Activated T-cell treated with anti-CD3 and anti-CD28 coated beads, Interleukin-2, amount 50 U/mL, for 24 hours (primary cell): ENCODE measurements around the gene NSD2.

Experiments used
- DNase-seq: peaks from one replicate; pipeline ENCODE4 v3.0.0-alpha.2; 2020
- H3K27ac Mint-ChIP-seq: 2 replicates; pipeline ENCODE4 v1.8.0; 2020; ENCODE audit warnings: mild to moderate bottlenecking, mixed read lengths
- H3K27me3 Mint-ChIP-seq: 2 replicates; pipeline ENCODE4 v1.8.0; 2020; ENCODE audit warnings: mixed read lengths
- H3K36me3 Mint-ChIP-seq: 2 replicates; pipeline ENCODE4 v1.8.0; 2020; ENCODE audit warnings: low read depth, mixed read lengths
- H3K4me1 Mint-ChIP-seq: 2 replicates; pipeline ENCODE4 v1.8.0; 2020; ENCODE audit warnings: low read depth, mixed read lengths
- H3K4me3 Mint-ChIP-seq: 2 replicates; pipeline ENCODE4 v1.8.0; 2020; ENCODE audit warnings: mild to moderate bottlenecking, moderate library complexity, mixed read lengths
- H3K9me3 Mint-ChIP-seq: 2 replicates; pipeline ENCODE4 v1.8.0; 2020; ENCODE audit warnings: mixed read lengths

NSD2 gene

GRCh38 chr4:1851575-1852410 lies 19.4 kb upstream of the NSD2 start:
- no peak for DNase-seq
- peak overlapping the region; percentile 59 for H3K27ac Mint-ChIP-seq
- peaks cover 40% of the 10 kb centered on the region for H3K4me1 Mint-ChIP-seq
- H3K9me3 Mint-ChIP-seq = no peaks in the 10 kb centered on the region
- H3K27me3 Mint-ChIP-seq = no peaks in the 10 kb centered on the region
- H3K36me3 Mint-ChIP-seq = peaks cover 50% of the 10 kb centered on the region
- H3K4me3 Mint-ChIP-seq = no peak overlapping the region

- H3K36me3 Mint-ChIP-seq = peaks cover 48% of the 10 kb centered on the region
- H3K4me1 Mint-ChIP-seq = peaks cover 50% of the 10 kb centered on the region
- no peaks in the 10 kb centered on the region for H3K9me3 Mint-ChIP-seq
- no peaks in the 10 kb centered on the region for H3K27me3 Mint-ChIP-seq
- DNase-seq = no peak
- H3K4me3 Mint-ChIP-seq = peak overlapping the region; percentile 84
- H3K27ac Mint-ChIP-seq = peak overlapping the region; percentile 14
Observed at GRCh38 chr4:1852904-1853623, 18.1 kb upstream of the NSD2 start.

GRCh38 chr4:1854752-1855151 lies 16.4 kb upstream of the NSD2 start:
- peak overlapping the region; percentile 73 for H3K27ac Mint-ChIP-seq
- peak overlapping the region; percentile 84 for H3K4me3 Mint-ChIP-seq
- DNase-seq = no peak
- H3K27me3 Mint-ChIP-seq = no peaks in the 10 kb centered on the region
- no peaks in the 10 kb centered on the region for H3K9me3 Mint-ChIP-seq
- peaks cover 51% of the 10 kb centered on the region for H3K4me1 Mint-ChIP-seq
- peaks cover 43% of the 10 kb centered on the region for H3K36me3 Mint-ChIP-seq

- DNase-seq = peak; percentile 64
Observed at GRCh38 chr4:1855333-1856070, 15.7 kb upstream of the NSD2 start.

GRCh38 chr4:1856071-1856942 lies 14.9 kb upstream of the NSD2 start, which contains the start of gene LETM1:
LETM1 (minus strand) TSS chr4:1856156; CDS start chr4:1855950, 206 bp downstream.
- Mint-ChIP-seq H3K4me1 (peaks cover 42% of the 10 kb centered on the region), H3K27ac (peak within 1 kb of the TSS; percentile 86), H3K4me3 (peak within 1 kb of the TSS; percentile 87), H3K36me3 (peaks cover 34% of the 10 kb centered on the region), H3K27me3 (no peaks in the 10 kb centered on the region), H3K9me3 (no peaks in the 10 kb centered on the region)
- DNase-seq = peak; percentile 95

More at GRCh38 chr4:1855333-1856070, 15.7 kb upstream of the NSD2 start:
- Mint-ChIP-seq H3K27me3 (no peaks in the 10 kb centered on the region), H3K27ac (peak overlapping the region; percentile 73), H3K4me1 (peaks cover 48% of the 10 kb centered on the region), H3K9me3 (no peaks in the 10 kb centered on the region), H3K4me3 (peak overlapping the region; percentile 84), H3K36me3 (peaks cover 40% of the 10 kb centered on the region)

- H3K36me3 Mint-ChIP-seq = peaks cover 29% of the 10 kb centered on the region
- peak; percentile 44 for DNase-seq
- peaks cover 41% of the 10 kb centered on the region for H3K4me1 Mint-ChIP-seq
- no peaks in the 10 kb centered on the region for H3K27me3 Mint-ChIP-seq
- peak overlapping the region; percentile 86 for H3K27ac Mint-ChIP-seq
- H3K9me3 Mint-ChIP-seq = no peaks in the 10 kb centered on the region
- peak overlapping the region; percentile 87 for H3K4me3 Mint-ChIP-seq
Observed at GRCh38 chr4:1856943-1857699, 14.1 kb upstream of the NSD2 start.

- H3K4me3 Mint-ChIP-seq = peak overlapping the region; percentile 87
- peaks cover 21% of the 10 kb centered on the region for H3K36me3 Mint-ChIP-seq
- H3K27me3 Mint-ChIP-seq = no peaks in the 10 kb centered on the region
- H3K4me1 Mint-ChIP-seq = peaks cover 38% of the 10 kb centered on the region
- no peaks in the 10 kb centered on the region for H3K9me3 Mint-ChIP-seq
- no peak for DNase-seq
- no peak overlapping the region for H3K27ac Mint-ChIP-seq
Observed at GRCh38 chr4:1857931-1858330, 13.3 kb upstream of the NSD2 start.

- Mint-ChIP-seq H3K36me3 (peaks cover 13% of the 10 kb centered on the region), H3K27me3 (no peaks in the 10 kb centered on the region), H3K27ac (no peak overlapping the region), H3K4me3 (no peak overlapping the region), H3K9me3 (no peaks in the 10 kb centered on the region), H3K4me1 (peaks cover 33% of the 10 kb centered on the region)
- no peak for DNase-seq
Observed at GRCh38 chr4:1859389-1859753, 11.8 kb upstream of the NSD2 start.

GRCh38 chr4:1862055-1862911 lies 8.9 kb upstream of the NSD2 start:
- H3K27me3 Mint-ChIP-seq = peaks cover 2% of the 10 kb centered on the region
- peak overlapping the region; percentile 54 for H3K4me3 Mint-ChIP-seq
- H3K36me3 Mint-ChIP-seq = peaks cover under 1% of the 10 kb centered on the region
- peak overlapping the region; percentile 12 for H3K27ac Mint-ChIP-seq
- peak; percentile 58 for DNase-seq
- H3K9me3 Mint-ChIP-seq = no peaks in the 10 kb centered on the region
- peaks cover 22% of the 10 kb centered on the region for H3K4me1 Mint-ChIP-seq

- Mint-ChIP-seq H3K9me3 (no peaks in the 10 kb centered on the region), H3K36me3 (no peaks in the 10 kb centered on the region), H3K4me3 (peak overlapping the region; percentile 15), H3K4me1 (peaks cover 22% of the 10 kb centered on the region), H3K27me3 (peaks cover 2% of the 10 kb centered on the region), H3K27ac (peak overlapping the region; percentile 33)
- DNase-seq = no peak
Observed at GRCh38 chr4:1862961-1863296, 8.3 kb upstream of the NSD2 start.

GRCh38 chr4:1863297-1864033 lies 7.7 kb upstream of the NSD2 start:
- Mint-ChIP-seq H3K27ac (peak overlapping the region; percentile 33), H3K36me3 (no peaks in the 10 kb centered on the region)
- no peak for DNase-seq

More at GRCh38 chr4:1863297-1864033, 7.7 kb upstream of the NSD2 start:
- no peak overlapping the region for H3K4me3 Mint-ChIP-seq
- peaks cover 21% of the 10 kb centered on the region for H3K4me1 Mint-ChIP-seq
- peaks cover 2% of the 10 kb centered on the region for H3K27me3 Mint-ChIP-seq
- no peaks in the 10 kb centered on the region for H3K9me3 Mint-ChIP-seq
